HG03095 (cell line): ENCODE data around the gene L3MBTL1.

Experiments
- ATAC-seq: cut with Tn5 transposase; IDR thresholded peaks from one replicate; pipeline ENCODE4 v1.9.1; 2021; ENCODE audit warnings: moderate library complexity; ENCODE audit not compliant: unreplicated experiment

L3MBTL1 gene

DNA sequence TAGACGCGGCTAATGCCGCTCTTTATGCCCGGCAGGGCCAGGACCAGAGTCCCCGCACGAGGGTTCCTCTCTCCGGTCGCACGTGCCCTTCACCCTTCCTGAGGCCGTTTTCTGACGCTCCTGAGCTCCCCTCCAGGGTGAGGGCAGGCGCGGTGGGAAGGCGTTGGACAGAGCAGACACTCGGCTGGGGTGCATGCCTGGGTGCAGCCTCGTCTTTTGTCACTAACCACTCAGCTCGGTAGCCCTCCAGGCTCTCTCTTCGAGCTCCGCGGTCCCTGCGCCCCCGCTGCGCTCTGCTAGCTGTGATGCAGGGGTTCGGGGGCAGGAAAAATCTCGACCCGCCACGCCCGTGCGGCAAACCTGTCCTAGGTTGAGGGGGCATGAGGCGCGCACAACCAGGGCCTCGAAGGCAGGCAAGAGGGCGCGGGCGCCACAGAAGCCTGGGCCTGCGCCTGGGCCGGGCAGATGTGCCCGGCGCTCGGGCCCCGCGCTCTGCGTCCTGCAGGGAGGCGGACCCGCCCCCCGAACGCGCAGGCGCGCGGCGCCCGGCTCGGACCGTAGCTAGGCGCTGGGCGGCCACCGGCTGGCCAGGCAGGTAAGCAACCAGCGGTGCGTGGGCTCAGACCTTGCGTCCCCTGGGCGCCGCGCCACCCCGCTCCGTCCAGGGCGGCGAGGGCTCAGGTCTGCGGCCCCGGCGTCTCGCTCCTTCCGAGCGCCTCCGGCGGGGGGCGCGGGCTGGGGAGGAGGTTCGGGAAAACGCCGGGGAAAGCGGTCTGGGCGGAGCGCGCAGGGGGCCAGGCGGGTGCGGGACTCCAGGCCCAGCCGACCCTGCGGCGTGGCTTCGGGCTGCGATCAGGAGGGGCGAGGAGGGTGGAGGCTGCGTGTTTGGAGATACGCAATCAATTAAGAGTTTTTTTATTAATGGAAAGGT is at the start of gene L3MBTL1:
L3MBTL1 (plus strand) TSS at position 548 of the 931 bp plus-strand sequence. CDS start 5,807 bp downstream, outside the sequence.
- no peak for ATAC-seq

DNA sequence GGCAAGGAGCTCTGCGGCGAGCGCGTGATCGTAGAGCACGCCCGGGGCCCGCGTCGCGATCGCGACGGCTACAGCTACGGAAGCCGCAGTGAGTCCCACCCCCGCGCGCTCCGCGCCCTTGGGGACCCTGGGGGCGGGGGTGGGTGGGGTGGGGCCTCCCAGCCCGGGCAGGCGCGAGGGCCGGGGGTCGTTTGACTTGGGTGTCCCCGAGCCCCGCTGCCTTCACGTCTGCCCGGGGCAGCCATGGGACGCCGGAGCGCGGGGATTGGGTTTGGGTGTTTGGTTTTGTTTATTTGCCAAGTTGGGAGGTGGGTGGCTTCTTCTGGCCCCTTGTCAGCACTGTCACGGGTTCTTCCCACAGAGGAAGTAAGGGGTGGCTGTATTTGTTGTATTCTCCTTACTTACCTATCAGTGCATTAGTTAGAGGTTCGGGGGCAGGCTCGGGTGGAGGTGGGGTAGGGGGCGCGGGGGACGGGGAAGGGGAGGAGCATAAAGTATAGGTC is 49.0 kb upstream of the L3MBTL1 start:
- no peak for ATAC-seq

DNA sequence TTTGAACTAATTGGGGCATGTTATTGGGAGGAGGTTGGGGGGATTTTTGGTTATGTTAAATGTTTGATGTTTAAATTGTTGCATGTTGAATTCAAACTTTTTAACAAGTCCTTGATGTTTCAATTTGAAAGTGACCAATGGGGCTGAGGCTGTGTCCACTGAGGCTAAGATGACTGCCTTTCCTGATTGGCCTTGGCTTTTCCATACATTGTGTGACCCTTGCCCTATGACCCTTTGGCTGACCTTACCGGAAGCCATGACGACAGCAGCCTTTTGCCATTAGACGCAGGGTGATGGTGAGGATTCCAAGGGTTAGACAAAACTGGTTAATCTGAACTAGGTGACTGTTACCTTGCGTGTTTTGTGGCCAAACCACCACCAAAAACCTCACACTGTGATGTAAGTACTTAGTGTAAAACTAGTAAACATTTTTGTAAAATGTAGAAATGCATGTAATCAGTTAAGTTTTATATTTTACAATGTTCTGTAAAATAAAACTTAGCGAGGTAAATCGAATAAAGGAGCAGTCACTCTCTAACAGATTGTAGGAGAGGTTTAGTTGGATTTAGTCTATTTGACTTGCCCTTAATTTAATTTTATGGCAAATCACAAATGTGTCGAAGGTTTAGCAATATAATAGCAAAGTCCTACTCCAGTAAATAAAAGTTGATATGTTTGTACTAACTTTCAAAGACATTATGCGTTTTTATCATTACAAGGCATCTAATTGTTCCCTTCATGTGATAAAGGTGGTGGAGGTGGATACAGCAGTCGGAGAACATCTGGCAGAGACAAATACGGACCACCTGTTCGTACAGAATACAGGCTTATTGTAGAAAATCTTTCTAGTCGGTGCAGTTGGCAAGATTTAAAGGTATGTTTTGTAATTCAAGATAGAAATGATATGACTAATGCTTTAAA is 48.2 kb upstream of the L3MBTL1 start:
- ATAC-seq, result no peak

DNA sequence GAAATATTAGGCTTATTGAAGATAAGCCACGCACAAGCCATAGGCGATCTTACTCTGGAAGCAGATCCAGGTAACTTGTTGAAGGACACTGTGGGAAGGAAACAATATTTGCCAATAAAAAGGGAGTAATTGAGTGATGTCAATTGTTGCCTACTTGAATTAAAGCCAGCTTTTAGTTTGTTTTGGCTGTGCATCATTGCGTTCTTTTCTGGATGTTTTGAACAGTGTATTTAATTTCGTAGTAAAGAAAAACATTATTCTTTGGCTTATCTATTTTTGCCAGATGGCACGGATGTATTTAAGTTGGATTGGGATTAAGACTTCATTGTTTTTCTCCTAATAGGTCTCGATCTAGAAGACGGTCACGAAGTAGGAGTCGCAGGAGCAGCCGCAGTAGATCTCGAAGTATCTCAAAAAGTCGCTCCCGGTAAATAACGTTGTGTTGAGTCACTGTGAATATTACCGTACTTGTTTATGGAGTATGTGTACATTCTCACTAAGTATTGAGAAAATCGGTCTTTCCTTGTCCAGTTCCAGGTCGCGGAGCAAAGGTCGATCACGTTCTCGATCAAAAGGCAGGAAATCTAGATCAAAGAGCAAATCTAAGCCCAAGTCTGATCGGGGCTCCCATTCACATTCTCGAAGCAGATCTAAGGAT is 47.2 kb upstream of the L3MBTL1 start:
- no peak for ATAC-seq

DNA sequence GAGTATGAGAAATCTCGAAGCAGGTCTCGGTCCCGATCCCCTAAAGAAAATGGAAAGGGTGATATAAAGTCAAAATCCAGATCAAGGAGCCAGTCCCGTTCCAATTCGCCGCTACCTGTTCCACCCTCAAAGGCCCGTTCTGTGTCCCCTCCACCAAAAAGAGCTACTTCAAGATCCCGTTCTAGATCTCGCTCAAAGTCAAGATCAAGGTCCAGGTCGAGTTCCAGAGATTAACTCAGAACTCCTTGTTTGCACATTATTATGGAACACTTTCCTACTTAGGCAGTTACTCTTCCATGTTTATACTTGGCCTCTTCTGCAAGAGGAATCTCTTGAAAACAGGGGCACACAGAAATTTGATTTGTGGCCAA is 46.7 kb upstream of the L3MBTL1 start:
- no peak for ATAC-seq

DNA sequence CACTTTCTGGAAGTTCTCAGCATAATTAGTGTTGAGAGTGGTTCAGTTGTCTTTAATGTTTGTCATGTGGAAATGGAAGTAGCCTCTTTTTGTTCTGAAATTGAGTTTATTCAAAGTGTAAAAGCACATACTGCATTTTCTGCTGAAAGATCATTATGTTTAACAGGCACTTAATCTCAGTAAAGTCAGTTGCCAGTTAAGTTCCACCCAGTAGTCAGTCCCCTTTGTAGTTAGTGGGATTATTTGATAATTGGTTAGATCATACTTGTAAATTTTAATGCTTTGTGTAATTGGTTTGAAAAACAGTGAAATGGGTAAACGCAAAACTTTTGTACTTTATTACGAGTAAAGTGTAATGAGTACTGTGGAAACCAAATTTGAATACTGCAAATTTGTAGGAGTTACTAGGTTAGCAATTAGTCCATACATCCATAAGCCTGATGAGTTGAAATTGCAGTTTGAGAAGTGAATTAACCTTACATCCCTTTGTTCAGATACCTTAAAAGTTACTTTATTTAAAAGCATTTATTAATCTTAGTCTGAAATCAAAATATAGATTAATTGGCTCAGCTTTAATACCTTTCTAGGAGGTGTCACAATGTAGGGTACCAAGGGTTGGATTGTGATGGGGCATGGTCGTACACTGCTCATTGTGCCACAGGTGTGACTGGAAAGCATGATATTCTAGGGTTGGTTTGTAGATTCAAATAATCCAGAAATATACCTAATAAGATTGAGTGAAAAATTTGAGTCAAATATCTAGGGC is 45.4 kb upstream of the L3MBTL1 start:
- ATAC-seq, result no peak

DNA sequence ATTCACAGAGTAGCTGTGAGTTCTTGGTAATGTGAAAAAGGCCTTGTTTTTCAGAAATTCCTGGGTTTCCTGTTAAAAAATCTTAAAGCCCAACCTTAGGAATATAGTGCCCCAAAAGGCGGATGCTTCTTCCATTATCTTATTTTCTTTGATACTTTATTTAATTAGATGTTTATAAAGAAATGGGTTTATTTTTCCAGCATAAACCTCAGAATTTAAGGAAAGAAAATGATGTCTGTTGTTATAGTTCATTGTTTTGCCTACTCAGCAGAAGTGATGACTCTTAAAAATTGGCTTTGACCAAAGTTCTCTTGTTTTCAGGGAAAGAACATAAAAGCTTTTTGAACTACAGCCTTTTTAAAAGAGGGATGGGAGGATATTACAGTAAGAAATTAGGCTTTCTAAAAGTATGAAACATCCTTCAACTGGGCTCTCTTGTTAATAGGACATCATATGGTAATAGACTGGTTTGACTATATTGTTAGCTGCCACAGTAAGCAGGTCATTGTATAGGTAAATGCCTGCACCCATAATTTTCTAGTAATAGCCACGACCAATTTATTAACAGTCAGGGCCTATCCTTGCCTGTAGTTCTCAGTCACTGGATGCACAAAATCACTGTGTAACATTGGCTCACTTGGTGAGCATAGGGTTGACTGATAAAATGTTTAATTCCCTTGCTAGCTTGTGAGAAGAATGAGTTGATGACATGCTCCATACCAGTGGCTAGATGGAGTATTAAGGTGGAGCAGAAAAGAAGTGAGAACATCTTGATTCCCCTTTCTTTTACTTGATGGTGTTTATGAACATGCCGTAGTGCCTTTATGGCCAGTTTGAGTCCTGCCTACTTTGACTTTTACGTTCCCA is 44.6 kb upstream of the L3MBTL1 start:
- no peak for ATAC-seq

DNA sequence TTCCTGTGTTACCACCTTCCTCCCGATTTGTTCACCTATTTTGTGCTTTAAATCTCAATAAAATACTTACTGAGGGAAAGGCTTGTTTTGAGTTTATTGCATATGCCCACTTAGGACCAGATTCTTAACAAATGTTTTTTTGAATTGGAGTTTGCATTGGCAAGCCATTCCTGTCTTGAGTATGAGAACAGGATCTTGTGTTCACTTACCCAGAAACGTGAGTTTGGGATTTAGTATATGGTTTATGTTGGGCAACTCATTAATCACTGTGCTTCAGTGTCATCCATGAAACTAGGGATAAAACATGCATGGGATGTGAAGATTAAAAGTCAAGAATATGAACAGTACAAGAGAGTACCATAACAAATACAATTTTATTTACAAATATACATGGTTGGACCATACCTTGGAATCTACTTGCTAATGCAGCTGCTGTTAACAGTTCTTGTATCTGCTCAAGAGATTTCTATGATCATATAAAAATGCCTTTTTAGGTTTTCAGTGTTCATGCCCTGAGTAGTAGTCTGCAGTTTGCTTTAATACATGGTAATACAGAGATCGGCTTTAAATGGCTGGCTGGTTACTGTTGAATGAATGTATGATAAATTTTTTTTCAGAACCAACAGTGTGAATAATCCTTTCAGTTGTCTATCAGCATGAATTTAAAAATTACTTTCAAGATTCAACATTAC is 43.8 kb upstream of the L3MBTL1 start:
- ATAC-seq, result no peak

DNA sequence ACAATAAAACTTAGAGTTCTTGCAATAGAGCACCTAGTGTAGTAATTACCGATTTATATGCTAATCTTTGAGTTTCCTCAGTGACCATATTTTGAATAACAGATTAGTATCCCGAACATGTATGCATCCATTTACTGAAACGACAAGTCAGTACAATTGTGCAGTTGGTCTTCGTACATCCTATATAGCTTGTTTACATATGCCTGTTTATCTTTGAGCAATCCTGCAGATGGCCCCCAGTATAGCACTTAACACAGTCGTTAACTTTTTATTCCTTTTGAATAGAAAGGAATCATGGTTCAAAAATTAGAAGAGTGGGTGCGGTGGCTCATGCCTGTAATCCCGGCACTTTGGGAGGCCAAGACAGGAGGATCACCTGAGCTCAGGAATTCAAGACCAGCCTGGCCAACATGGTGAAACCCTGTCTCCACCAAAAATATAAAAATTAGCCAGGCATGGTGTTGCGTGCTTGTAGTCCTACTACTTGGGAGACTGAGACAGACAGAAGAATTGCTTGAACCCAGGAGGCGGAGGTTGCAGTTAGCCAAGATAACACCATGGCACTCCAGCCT is 43.2 kb upstream of the L3MBTL1 start:
- no peak for ATAC-seq

DNA sequence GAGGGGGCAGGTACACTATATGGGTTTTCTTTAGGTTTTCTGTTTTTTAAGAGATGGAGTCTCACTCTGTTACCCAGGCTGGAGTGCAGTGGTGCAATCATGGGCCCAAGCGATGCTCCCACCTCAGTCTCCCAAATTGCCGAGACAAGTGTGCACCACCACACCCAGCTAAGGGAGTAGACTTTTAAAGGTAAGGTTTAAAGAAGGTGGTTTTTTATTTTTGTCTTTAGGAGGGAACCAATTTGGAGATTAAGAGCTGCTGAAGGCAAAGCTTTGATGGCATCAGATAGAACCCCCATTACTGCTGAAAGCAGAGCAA is 41.9 kb upstream of the L3MBTL1 start:
- ATAC-seq, result no peak

DNA sequence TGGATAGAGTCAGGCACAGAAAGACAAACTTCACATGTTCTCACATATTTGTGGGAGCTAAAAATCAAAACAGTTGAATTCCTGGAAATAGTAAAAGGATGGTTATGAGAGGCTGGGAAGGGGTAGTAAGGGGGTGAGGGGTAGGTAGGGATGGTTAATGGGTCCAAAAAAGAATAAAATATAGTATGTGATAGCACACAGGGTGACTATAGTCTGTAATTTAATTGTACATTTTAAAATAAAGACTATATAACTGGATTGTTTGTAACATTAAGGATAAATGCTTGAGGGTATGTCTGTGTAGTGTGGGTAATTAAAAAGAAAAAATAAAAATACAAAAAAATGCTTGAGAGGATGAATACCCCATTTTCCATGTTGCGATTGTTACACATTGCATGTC is 39.9 kb upstream of the L3MBTL1 start:
- no peak for ATAC-seq

DNA sequence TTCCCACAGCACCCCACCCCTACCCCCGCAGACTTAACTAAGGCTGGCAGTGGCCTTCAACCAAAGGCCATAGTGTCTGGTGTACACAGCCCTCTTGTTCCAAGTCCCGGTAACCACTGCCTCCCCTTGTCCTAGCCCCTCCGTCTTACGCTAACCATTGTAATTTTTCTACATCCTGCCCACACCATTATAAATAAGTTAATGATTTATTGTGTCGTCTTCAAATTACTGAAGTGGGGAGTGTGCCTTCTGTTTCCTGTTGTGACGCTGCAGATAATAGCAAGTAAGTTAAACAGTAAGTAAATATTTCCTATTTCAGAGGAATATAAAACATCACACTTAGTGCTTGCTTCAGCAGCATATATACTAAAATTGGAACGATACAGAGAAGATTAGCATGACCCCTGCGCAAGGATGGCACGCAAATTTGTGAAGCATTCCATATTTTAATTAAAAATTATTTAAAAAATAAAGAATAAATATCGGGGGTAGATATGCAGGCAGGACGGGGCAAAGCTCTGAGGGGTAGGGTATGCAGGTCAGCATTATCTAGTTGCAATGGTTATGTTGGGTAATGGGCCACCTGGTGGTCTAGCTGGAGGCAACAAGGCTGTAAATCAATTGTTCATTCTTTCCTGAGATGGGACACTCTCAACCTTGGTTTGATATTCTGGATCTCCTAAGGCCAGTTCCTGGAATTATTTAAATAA is 34.7 kb upstream of the L3MBTL1 start:
- no peak for ATAC-seq

DNA sequence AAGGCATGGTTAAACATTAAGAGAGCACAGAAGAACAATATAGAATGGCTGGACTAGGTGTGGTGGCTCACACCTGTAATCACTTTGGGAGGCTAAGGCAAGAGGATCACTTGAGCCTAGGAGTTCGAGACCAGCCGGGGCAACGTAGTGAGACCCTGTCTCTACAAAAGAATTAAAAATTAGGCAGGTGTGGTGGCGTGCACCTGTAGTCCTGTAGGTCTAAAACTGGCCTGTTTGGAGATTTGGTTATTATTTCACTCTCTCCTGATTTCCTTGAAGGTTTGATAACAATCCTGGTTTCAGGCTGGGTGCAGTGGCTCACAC is 34.2 kb upstream of the L3MBTL1 start:
- no peak for ATAC-seq

DNA sequence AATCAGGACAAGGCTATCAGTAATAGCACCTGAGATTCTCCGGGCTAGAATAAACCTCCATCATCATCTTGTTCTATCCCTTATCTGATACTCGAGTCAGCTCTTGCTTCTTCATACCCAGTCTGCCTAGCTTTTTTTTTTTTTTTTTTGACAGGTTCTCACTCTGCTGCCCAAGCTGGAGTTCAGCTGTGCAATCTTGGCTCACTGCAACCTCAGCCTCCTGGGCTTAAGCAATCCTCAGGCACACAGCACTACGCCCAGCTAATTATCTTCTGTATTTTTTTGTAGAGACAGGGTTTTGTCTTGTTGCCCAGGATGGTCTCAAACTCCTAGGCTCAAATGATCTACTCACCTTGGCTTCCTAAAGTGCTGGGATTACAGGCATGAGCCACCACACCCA is 30.3 kb upstream of the L3MBTL1 start:
- no peak for ATAC-seq

DNA sequence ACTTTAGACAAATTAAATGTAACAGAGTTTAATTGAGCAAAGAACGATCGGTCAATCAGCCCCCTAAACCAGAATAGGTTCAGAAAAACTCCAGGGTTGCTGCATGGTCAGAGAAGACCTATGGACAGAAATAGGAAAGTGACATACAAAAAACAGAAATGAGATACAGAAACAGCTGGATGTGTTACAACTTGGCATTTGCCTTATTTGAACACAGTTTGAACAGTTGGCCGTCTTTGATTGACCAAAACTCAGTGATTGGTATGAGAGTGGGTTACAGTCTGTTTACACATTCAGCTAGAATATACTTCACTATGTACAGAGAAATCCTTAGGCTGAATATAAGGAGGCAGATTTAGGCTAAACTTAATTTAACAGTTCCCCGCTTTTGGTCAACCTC is 29.9 kb upstream of the L3MBTL1 start:
- ATAC-seq, result no peak

DNA sequence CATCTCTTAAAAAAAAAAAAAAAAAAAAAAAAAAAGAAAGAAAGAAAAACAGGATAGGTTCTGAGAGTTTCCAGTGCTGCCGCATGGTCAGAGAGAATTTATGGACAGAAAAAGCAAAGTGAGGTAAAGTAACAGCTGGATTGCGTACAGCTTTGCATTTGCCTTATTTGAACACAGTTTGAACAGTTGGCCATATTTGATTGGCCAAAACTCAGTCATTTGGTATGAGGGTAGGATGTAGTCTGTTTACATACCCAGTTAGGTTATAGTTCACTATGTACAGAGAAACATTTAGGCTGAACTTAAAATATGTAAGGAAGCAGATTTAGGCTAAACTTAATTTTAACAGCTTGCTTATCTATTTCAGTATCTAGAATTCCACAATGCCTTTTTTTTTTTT is 17.5 kb upstream of the L3MBTL1 start:
- no peak for ATAC-seq

DNA sequence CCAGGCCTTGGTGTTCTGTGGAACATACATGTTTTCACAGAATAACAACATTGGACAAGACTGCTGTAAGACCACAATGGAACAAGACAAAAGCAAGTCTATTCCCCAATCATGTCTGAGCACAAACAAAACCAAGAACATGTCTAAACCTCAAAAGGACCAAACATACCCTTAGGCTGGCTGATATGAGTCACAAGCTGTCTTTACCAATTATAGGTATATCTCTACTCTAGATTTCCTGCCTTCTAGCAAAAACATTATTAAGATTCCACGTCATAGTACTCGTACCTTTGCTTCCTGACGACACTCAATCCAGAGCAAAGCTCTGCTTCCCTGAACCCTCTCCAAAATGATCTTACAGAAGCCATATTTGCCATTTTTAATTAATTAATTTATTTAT is 15.4 kb upstream of the L3MBTL1 start:
- ATAC-seq, result peak; percentile 98

DNA sequence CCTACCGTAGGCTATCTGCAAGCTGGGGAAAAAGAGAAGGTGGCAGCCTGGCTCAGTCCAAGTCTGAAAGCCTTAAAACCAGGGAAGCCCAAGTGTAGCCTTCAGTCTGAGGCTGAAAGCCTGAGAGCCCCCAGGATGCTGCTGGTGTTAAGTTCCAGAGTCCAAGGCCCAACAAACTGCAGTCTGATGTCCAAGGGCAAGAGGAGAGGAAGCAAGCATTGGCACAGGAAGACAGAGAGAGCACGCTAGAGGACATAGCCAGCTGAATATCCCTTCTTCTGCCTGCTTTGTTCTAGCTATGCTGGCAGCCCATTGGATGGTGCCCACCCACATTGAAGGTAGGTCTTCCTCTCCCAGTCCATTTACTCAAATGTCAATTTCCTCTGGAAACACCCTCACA is 12.1 kb upstream of the L3MBTL1 start:
- no peak for ATAC-seq
